ENCODE results near the gene FAM174A. TPM values are rescaled to one million over a fixed set of nuclear protein-coding genes. Genes with fewer than 3 reads are reported as not detected.

FAM174A gene
- total RNA-seq, 3 donors from 2014 or later (not counting 1 experiment from before 2014, with no cell fraction given): 10.2 to 13.0 (median 10.4) TPM

- WGBS (ENCODE audit: insufficient coverage): no CpG with 5 or more reads among the region's 1 CpG
- Mint-ChIP-seq H3K9me3 (no peaks in the 10 kb centered on the region), H3K36me3 (no peaks in the 10 kb centered on the region), H3K4me1 (no peaks in the 10 kb centered on the region), H3K27me3 (ENCODE audit: low read depth in 2 of 2) (no peaks in the 10 kb centered on the region), H3K27ac (no peak overlapping the region), H3K4me3 (no peak overlapping the region)
- H3K9me3 ChIP-seq (ENCODE audit: control insufficient read depth, insufficient read depth, low read length): no peaks in the 10 kb centered on the region
- no peak overlapping the region for H3K4me3 ChIP-seq (ENCODE audit: low read length)
- H3K4me1 ChIP-seq (ENCODE audit: control insufficient read depth, insufficient read depth, low read length): no peaks in the 10 kb centered on the region
- intact Hi-C loops (cut with micrococcal nuclease): no loop called here
- no peak for ATAC-seq
- H3K27me3 ChIP-seq (ENCODE audit: control insufficient read depth, insufficient read depth, low read length): no peaks in the 10 kb centered on the region
- H3K27ac ChIP-seq (ENCODE audit: low read length): no peak overlapping the region
- no peak for TF ChIP-seq CTCF (IDR thresholded peaks at IDR 0.05)
- H3K36me3 ChIP-seq (ENCODE audit: control insufficient read depth, insufficient read depth, low read length): no peaks in the 10 kb centered on the region
- no peak for DNase-seq
These were observed 55.7 kb downstream of the FAM174A start for GRCh38 chr5:100590867-100591266.

GRCh38 chr5:100595152-100595811 is 60.1 kb downstream of the FAM174A start:
- peaks cover 0 to 2% of the 10 kb centered on the region in 2 donors for H3K27me3 Mint-ChIP-seq (ENCODE audit: low read depth in 2 of 2)
- Histone ChIP-seq H3K4me3 (ENCODE audit: low read length) (no peak overlapping the region), H3K4me1 (ENCODE audit: control insufficient read depth, insufficient read depth, low read length) (no peaks in the 10 kb centered on the region), H3K9me3 (ENCODE audit: control insufficient read depth, insufficient read depth, low read length) (no peaks in the 10 kb centered on the region), H3K36me3 (ENCODE audit: control insufficient read depth, insufficient read depth, low read length) (no peaks in the 10 kb centered on the region), H3K27me3 (ENCODE audit: control insufficient read depth, insufficient read depth, low read length) (no peaks in the 10 kb centered on the region), H3K27ac (ENCODE audit: low read length) (no peak overlapping the region)
- H3K27ac Mint-ChIP-seq: no peak overlapping the region
- no peaks in the 10 kb centered on the region for H3K36me3 Mint-ChIP-seq
- no peak for TF ChIP-seq CTCF (IDR thresholded peaks at IDR 0.05)
- WGBS (ENCODE audit: insufficient coverage): 80% methylated on average over 5 of the region's 7 CpGs
- no peaks in the 10 kb centered on the region for H3K9me3 Mint-ChIP-seq
- H3K4me1 Mint-ChIP-seq: peaks cover 0 to 5% of the 10 kb centered on the region in 2 donors
- no peak for ATAC-seq
- no peak for DNase-seq
- intact Hi-C loops (cut with micrococcal nuclease): no loop called here
- H3K4me3 Mint-ChIP-seq: no peak overlapping the region

- no peaks in the 10 kb centered on the region for H3K36me3 Mint-ChIP-seq
- WGBS (ENCODE audit: insufficient coverage): 92% methylated on average over 2 of the region's 3 CpGs
These were observed 60.6 kb downstream of the FAM174A start for GRCh38 chr5:100595812-100596173.

More at GRCh38 chr5:100595812-100596173, 60.6 kb downstream of the FAM174A start:
- ATAC-seq (no peak), DNase-seq (no peak)
- Mint-ChIP-seq H3K27ac (no peak overlapping the region), H3K4me3 (no peak overlapping the region), H3K27me3 (ENCODE audit: low read depth in 2 of 2) (peaks cover 0 to 3% of the 10 kb centered on the region in 2 donors), H3K4me1 (peaks cover 0 to 5% of the 10 kb centered on the region in 2 donors), H3K9me3 (no peaks in the 10 kb centered on the region)
- no peaks in the 10 kb centered on the region for H3K27me3 ChIP-seq (ENCODE audit: control insufficient read depth, insufficient read depth, low read length)
- H3K4me1 ChIP-seq (ENCODE audit: control insufficient read depth, insufficient read depth, low read length): no peaks in the 10 kb centered on the region
- intact Hi-C loops (cut with micrococcal nuclease): no loop called here
- no peaks in the 10 kb centered on the region for H3K9me3 ChIP-seq (ENCODE audit: control insufficient read depth, insufficient read depth, low read length)
- no peak for TF ChIP-seq CTCF (IDR thresholded peaks at IDR 0.05)
- no peaks in the 10 kb centered on the region for H3K36me3 ChIP-seq (ENCODE audit: control insufficient read depth, insufficient read depth, low read length)
- no peak overlapping the region for H3K27ac ChIP-seq (ENCODE audit: low read length)
- H3K4me3 ChIP-seq (ENCODE audit: low read length): no peak overlapping the region
